Nephron (organoid): ENCODE data around the gene KIF26B.

Source experiments
- H3K27ac Mint-ChIP-seq, 3 experiments: 2 replicates each; pipeline ENCODE4 v1.8.0; 2020; ENCODE audit warnings: mixed read lengths in 3 of 3, mild to moderate bottlenecking in 2 of 3, moderate library complexity in 1 of 3
- H3K27me3 Mint-ChIP-seq: 2 replicates; pipeline ENCODE4 v1.8.0; 2021; ENCODE audit warnings: low read depth, mild to moderate bottlenecking, moderate library complexity, mixed read lengths
- H3K36me3 Mint-ChIP-seq: 2 replicates; pipeline ENCODE4 v1.8.0; 2020; ENCODE audit warnings: low read depth, mixed read lengths
- H3K4me1 Mint-ChIP-seq: 2 replicates; pipeline ENCODE4 v1.8.0; 2020; ENCODE audit warnings: mixed read lengths
- H3K4me3 Mint-ChIP-seq, 3 experiments: 2 replicates each; pipeline ENCODE4 v1.8.0; 2020; ENCODE audit warnings: mild to moderate bottlenecking in 3 of 3, mixed read lengths in 3 of 3, moderate library complexity in 2 of 3
- H3K9me3 Mint-ChIP-seq: 2 replicates; pipeline ENCODE4 v1.8.0; 2020; ENCODE audit warnings: mixed read lengths
- CTCF ChIP-seq, 3 experiments: fragments of 200-600 bp; sonication (generic); IDR thresholded peaks; one replicate each; pipeline ENCODE4 v1.5.0; 2021; ENCODE audit warnings: antibody characterized with exemption in 3 of 3; ENCODE audit not compliant: unreplicated experiment in 3 of 3

The KIF26B gene

GRCh38 chr1:245133995-245134715 lies 20.6 kb upstream of the KIF26B start:
- Mint-ChIP-seq H3K36me3 (no peaks in the 10 kb centered on the region), H3K27me3 (peaks cover 28% of the 10 kb centered on the region), H3K4me3 (no peak overlapping the region), H3K27ac (no peak overlapping the region), H3K4me1 (peaks cover 12% of the 10 kb centered on the region), H3K9me3 (no peaks in the 10 kb centered on the region)
- no peak for TF ChIP-seq CTCF (IDR thresholded peaks at IDR 0.05; ENCODE audit: unreplicated experiment in 3 of 3)

GRCh38 chr1:245142171-245142798 lies 12.5 kb upstream of the KIF26B start:
- Mint-ChIP-seq H3K4me1 (no peaks in the 10 kb centered on the region), H3K36me3 (no peaks in the 10 kb centered on the region), H3K9me3 (no peaks in the 10 kb centered on the region), H3K27ac (no peak overlapping the region), H3K27me3 (peaks cover 14% of the 10 kb centered on the region), H3K4me3 (no peak overlapping the region)
- no peak for TF ChIP-seq CTCF (IDR thresholded peaks at IDR 0.05; ENCODE audit: unreplicated experiment in 3 of 3)

GRCh38 chr1:245142976-245143375 lies 11.8 kb upstream of the KIF26B start:
- Mint-ChIP-seq H3K9me3 (no peaks in the 10 kb centered on the region), H3K27me3 (peaks cover 13% of the 10 kb centered on the region), H3K36me3 (no peaks in the 10 kb centered on the region), H3K4me3 (no peak overlapping the region), H3K27ac (no peak overlapping the region), H3K4me1 (no peaks in the 10 kb centered on the region)
- TF ChIP-seq CTCF (IDR thresholded peaks at IDR 0.05; ENCODE audit: unreplicated experiment in 3 of 3), result no peak

- TF ChIP-seq CTCF (IDR thresholded peaks at IDR 0.05; ENCODE audit: unreplicated experiment in 3 of 3), result no peak
- Mint-ChIP-seq H3K9me3 (no peaks in the 10 kb centered on the region), H3K36me3 (no peaks in the 10 kb centered on the region), H3K4me3 (no peak overlapping the region), H3K27me3 (peaks cover 13% of the 10 kb centered on the region), H3K4me1 (no peaks in the 10 kb centered on the region), H3K27ac (no peak overlapping the region)
These were observed 10.9 kb upstream of the KIF26B start for GRCh38 chr1:245143849-245144248.

- H3K4me1 Mint-ChIP-seq, result no peaks in the 10 kb centered on the region
- H3K36me3 Mint-ChIP-seq, result peaks cover 4% of the 10 kb centered on the region
- peaks cover 34% of the 10 kb centered on the region for H3K27me3 Mint-ChIP-seq
- H3K9me3 Mint-ChIP-seq, result no peaks in the 10 kb centered on the region
- no peak for TF ChIP-seq CTCF (IDR thresholded peaks at IDR 0.05; ENCODE audit: unreplicated experiment in 3 of 3)
- no peak overlapping the region for H3K27ac Mint-ChIP-seq
- H3K4me3 Mint-ChIP-seq, result no peak overlapping the region
These were observed 6.7 kb upstream of the KIF26B start for GRCh38 chr1:245148069-245148468.

- H3K4me3 Mint-ChIP-seq, result no peak overlapping the region
- H3K36me3 Mint-ChIP-seq, result peaks cover 4% of the 10 kb centered on the region
These were observed 5.9 kb upstream of the KIF26B start for GRCh38 chr1:245148861-245149260.

More at GRCh38 chr1:245148861-245149260, 5.9 kb upstream of the KIF26B start:
- H3K9me3 Mint-ChIP-seq, result no peaks in the 10 kb centered on the region
- TF ChIP-seq CTCF (IDR thresholded peaks at IDR 0.05; ENCODE audit: unreplicated experiment in 3 of 3), result no peak
- no peaks in the 10 kb centered on the region for H3K4me1 Mint-ChIP-seq
- H3K27me3 Mint-ChIP-seq, result peaks cover 37% of the 10 kb centered on the region
- H3K27ac Mint-ChIP-seq, result no peak overlapping the region
